Lower leg skin (tissue), 3 donors: ENCODE measurements around the gene TTC23.

Source experiments
- POLR2A ChIP-seq, 2 donors: fragments of 450-650 bp; IDR thresholded peaks; one replicate each; pipeline ENCODE4 v1.6.1; 2016 to 2017; ENCODE audit warnings: antibody characterized with exemption in 2 of 2, mild to moderate bottlenecking in 1 of 2, moderate library complexity in 1 of 2
- TF ChIP-seq, protein P1 (sequence below), 3 donors: fragments of 450-650 bp; IDR thresholded peaks; one replicate each; pipeline ENCODE4 v1.5.1; 2016; ENCODE audit warnings: antibody characterized with exemption in 3 of 3, mild to moderate bottlenecking in 3 of 3, moderate library complexity in 2 of 3

DNA sequence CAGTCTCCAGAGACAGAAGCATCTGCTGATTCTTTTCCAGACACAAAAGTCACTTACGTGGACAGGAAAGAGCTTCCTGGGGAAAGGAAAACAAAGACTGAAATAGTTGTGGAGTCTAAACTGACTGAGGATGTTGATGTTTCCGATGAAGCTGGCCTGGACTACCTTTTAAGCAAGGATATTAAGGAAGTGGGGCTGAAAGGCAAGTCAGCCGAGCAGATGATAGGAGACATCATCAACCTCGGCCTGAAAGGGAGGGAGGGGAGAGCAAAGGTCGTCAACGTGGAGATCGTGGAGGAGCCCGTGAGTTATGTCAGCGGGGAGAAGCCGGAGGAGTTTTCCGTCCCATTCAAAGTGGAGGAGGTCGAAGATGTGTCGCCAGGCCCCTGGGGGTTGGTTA is 119.1 kb downstream of the TTC23 start:
- TF ChIP-seq, protein P1, sequence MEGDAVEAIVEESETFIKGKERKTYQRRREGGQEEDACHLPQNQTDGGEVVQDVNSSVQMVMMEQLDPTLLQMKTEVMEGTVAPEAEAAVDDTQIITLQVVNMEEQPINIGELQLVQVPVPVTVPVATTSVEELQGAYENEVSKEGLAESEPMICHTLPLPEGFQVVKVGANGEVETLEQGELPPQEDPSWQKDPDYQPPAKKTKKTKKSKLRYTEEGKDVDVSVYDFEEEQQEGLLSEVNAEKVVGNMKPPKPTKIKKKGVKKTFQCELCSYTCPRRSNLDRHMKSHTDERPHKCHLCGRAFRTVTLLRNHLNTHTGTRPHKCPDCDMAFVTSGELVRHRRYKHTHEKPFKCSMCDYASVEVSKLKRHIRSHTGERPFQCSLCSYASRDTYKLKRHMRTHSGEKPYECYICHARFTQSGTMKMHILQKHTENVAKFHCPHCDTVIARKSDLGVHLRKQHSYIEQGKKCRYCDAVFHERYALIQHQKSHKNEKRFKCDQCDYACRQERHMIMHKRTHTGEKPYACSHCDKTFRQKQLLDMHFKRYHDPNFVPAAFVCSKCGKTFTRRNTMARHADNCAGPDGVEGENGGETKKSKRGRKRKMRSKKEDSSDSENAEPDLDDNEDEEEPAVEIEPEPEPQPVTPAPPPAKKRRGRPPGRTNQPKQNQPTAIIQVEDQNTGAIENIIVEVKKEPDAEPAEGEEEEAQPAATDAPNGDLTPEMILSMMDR (IDR thresholded peaks at IDR 0.05): no peak
- TF ChIP-seq POLR2A (IDR thresholded peaks at IDR 0.05): no peak
